Measurements from ENCODE around the gene WDR20.

The WDR20 gene

DNA sequence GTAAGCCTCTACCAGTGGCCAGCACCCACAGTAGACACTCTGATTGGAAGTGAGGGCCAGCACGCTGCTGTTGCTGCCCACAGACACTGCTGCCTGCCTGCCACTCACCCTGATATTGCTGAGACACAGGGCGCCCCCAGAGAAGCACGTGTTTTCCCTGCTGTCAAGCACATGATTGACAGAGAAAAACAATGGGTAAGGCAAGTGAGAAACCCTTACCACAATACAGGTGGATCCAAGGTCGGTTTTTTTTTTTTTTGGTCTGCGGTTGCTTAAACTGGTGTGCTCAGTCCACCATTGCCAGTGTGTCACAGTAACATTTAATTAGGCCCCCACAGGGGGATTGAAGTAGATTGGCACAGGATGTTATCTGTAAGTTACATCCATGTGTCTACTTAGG is 65.9 kb downstream of the WDR20 start:
- H3K27ac Mint-ChIP-seq, result no peak overlapping the region
- no peaks in the 10 kb centered on the region for H3K27me3 Mint-ChIP-seq (ENCODE audit: low read depth, poor library complexity)
- H3K4me1 Mint-ChIP-seq, result peaks cover 51% of the 10 kb centered on the region
- no peak for DNase-seq
- H3K4me3 Mint-ChIP-seq, result no peak overlapping the region
- peaks cover 54% of the 10 kb centered on the region for H3K36me3 Mint-ChIP-seq (ENCODE audit: low read depth)
- TF ChIP-seq, protein P1, sequence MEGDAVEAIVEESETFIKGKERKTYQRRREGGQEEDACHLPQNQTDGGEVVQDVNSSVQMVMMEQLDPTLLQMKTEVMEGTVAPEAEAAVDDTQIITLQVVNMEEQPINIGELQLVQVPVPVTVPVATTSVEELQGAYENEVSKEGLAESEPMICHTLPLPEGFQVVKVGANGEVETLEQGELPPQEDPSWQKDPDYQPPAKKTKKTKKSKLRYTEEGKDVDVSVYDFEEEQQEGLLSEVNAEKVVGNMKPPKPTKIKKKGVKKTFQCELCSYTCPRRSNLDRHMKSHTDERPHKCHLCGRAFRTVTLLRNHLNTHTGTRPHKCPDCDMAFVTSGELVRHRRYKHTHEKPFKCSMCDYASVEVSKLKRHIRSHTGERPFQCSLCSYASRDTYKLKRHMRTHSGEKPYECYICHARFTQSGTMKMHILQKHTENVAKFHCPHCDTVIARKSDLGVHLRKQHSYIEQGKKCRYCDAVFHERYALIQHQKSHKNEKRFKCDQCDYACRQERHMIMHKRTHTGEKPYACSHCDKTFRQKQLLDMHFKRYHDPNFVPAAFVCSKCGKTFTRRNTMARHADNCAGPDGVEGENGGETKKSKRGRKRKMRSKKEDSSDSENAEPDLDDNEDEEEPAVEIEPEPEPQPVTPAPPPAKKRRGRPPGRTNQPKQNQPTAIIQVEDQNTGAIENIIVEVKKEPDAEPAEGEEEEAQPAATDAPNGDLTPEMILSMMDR (IDR thresholded peaks at IDR 0.05), result no peak
- H3K9me3 Mint-ChIP-seq, result no peaks in the 10 kb centered on the region

- TF ChIP-seq, protein P1 (IDR thresholded peaks at IDR 0.05), result no peak
- Mint-ChIP-seq H3K27ac (peak overlapping the region; percentile 72), H3K4me1 (peaks cover 50% of the 10 kb centered on the region), H3K9me3 (no peaks in the 10 kb centered on the region), H3K36me3 (ENCODE audit: low read depth) (peaks cover 54% of the 10 kb centered on the region), H3K27me3 (ENCODE audit: low read depth, poor library complexity) (no peaks in the 10 kb centered on the region), H3K4me3 (no peak overlapping the region)
- DNase-seq, result no peak
Measured at GRCh38 chr14:102206918-102207317, 67.2 kb downstream of the WDR20 start.

GRCh38 chr14:102207831-102208365 is 68.2 kb downstream of the WDR20 start:
- Mint-ChIP-seq H3K27me3 (ENCODE audit: low read depth, poor library complexity) (no peaks in the 10 kb centered on the region), H3K36me3 (ENCODE audit: low read depth) (peaks cover 54% of the 10 kb centered on the region), H3K27ac (no peak overlapping the region), H3K9me3 (no peaks in the 10 kb centered on the region), H3K4me3 (no peak overlapping the region), H3K4me1 (peaks cover 53% of the 10 kb centered on the region)
- TF ChIP-seq, protein P1 (IDR thresholded peaks at IDR 0.05), result no peak
- DNase-seq, result no peak

DNA sequence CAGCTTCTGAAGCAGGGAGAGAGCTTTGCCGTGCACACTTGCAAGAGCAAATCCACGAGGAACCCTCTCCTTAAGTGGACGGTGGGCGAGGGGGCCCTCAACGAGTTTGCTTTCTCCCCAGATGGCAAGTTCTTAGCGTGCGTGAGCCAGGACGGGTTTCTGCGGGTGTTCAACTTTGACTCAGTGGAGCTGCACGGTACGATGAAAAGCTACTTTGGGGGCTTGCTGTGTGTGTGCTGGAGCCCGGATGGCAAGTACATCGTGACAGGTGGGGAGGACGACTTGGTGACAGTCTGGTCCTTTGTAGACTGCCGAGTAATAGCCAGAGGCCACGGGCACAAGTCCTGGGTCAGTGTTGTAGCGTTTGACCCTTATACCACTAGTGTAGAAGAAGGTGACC is 69.0 kb downstream of the WDR20 start:
- Mint-ChIP-seq H3K36me3 (ENCODE audit: low read depth) (peaks cover 54% of the 10 kb centered on the region), H3K4me3 (no peak overlapping the region), H3K27me3 (ENCODE audit: low read depth, poor library complexity) (no peaks in the 10 kb centered on the region), H3K27ac (peak overlapping the region; percentile 7), H3K4me1 (peaks cover 61% of the 10 kb centered on the region), H3K9me3 (no peaks in the 10 kb centered on the region)
- TF ChIP-seq, protein P1 (IDR thresholded peaks at IDR 0.05), result no peak
- DNase-seq, result no peak

GRCh38 chr14:102209224-102209966 is 69.7 kb downstream of the WDR20 start:
- Mint-ChIP-seq H3K9me3 (no peaks in the 10 kb centered on the region), H3K36me3 (ENCODE audit: low read depth) (peaks cover 48% of the 10 kb centered on the region), H3K27ac (peak overlapping the region; percentile 7), H3K4me1 (peaks cover 68% of the 10 kb centered on the region), H3K4me3 (no peak overlapping the region), H3K27me3 (ENCODE audit: low read depth, poor library complexity) (no peaks in the 10 kb centered on the region)
- DNase-seq, result peak; percentile 49
- TF ChIP-seq, protein P1 (IDR thresholded peaks at IDR 0.05), result peak; percentile 32

All from nephron progenitor cell (in vitro differentiated cells).